Stimulated activated naive CD8-positive, alpha-beta T cell treated with anti-CD3 and anti-CD28 coated beads, Interleukin-15, Interleukin-2, amounts not matched to agents 100 ng/mL and 50 ng/mL, for 24 hours (primary cell): Measurements from ENCODE around the gene TSHZ3.

Source experiments
- H3K27ac Mint-ChIP-seq: one replicate; pipeline ENCODE4 v1.8.0; 2021; ENCODE audit warnings: mild to moderate bottlenecking, mixed read lengths
- H3K27me3 Mint-ChIP-seq: one replicate; pipeline ENCODE4 v1.8.0; 2021; ENCODE audit warnings: mixed read lengths
- H3K36me3 Mint-ChIP-seq: one replicate; pipeline ENCODE4 v1.8.0; 2021; ENCODE audit warnings: low read depth, mixed read lengths
- H3K4me1 Mint-ChIP-seq: one replicate; pipeline ENCODE4 v1.8.0; 2021; ENCODE audit warnings: low read depth, mixed read lengths
- H3K4me3 Mint-ChIP-seq: one replicate; pipeline ENCODE4 v1.8.0; 2021; ENCODE audit warnings: mild to moderate bottlenecking, mixed read lengths
- H3K9me3 Mint-ChIP-seq: one replicate; pipeline ENCODE4 v1.8.0; 2021; ENCODE audit warnings: mixed read lengths

TSHZ3 gene

DNA sequence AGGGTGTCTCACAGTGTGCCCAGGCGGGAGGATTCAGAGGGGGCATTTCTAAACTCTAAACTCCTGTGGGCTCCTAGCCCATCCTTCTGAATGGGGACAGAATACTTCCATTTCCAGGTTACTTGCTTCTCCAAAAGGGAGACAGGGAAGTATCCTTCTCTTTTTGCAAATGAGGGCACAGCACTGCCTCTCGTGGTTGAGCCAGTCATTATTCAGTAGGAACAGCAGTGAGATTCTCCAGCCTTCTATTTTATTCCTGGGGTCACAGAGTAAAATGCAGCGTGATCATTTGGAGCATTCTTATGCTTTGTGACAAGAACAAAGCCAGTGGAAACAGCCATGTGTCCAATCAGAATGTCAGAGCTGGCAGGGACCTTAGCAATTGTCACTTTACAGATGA, 15.7 kb upstream of the TSHZ3 start:
- no peaks in the 10 kb centered on the region for H3K4me1 Mint-ChIP-seq
- no peaks in the 10 kb centered on the region for H3K9me3 Mint-ChIP-seq
- H3K36me3 Mint-ChIP-seq: no peaks in the 10 kb centered on the region
- no peak overlapping the region for H3K27ac Mint-ChIP-seq
- peaks cover 59% of the 10 kb centered on the region for H3K27me3 Mint-ChIP-seq
- H3K4me3 Mint-ChIP-seq: no peak overlapping the region

GRCh38 chr19:31361728-31362127, 12.5 kb upstream of the TSHZ3 start:
- H3K27ac Mint-ChIP-seq: no peak overlapping the region
- peaks cover 2% of the 10 kb centered on the region for H3K4me1 Mint-ChIP-seq
- H3K27me3 Mint-ChIP-seq: peaks cover 72% of the 10 kb centered on the region
- H3K4me3 Mint-ChIP-seq: no peak overlapping the region
- H3K9me3 Mint-ChIP-seq: no peaks in the 10 kb centered on the region
- no peaks in the 10 kb centered on the region for H3K36me3 Mint-ChIP-seq

GRCh38 chr19:31357315-31357673, 8.1 kb upstream of the TSHZ3 start:
- H3K9me3 Mint-ChIP-seq: no peaks in the 10 kb centered on the region
- no peak overlapping the region for H3K27ac Mint-ChIP-seq
- H3K27me3 Mint-ChIP-seq: peaks cover 81% of the 10 kb centered on the region
- no peaks in the 10 kb centered on the region for H3K36me3 Mint-ChIP-seq
- peaks cover 26% of the 10 kb centered on the region for H3K4me1 Mint-ChIP-seq
- no peak overlapping the region for H3K4me3 Mint-ChIP-seq

- H3K36me3 Mint-ChIP-seq: no peaks in the 10 kb centered on the region
- no peak overlapping the region for H3K27ac Mint-ChIP-seq
- peaks cover 26% of the 10 kb centered on the region for H3K4me1 Mint-ChIP-seq
- no peak overlapping the region for H3K4me3 Mint-ChIP-seq
- peaks cover 83% of the 10 kb centered on the region for H3K27me3 Mint-ChIP-seq
- H3K9me3 Mint-ChIP-seq: no peaks in the 10 kb centered on the region
These were observed 7.5 kb upstream of the TSHZ3 start for GRCh38 chr19:31356587-31357314.

GRCh38 chr19:31355665-31356289, 6.5 kb upstream of the TSHZ3 start:
- no peak overlapping the region for H3K27ac Mint-ChIP-seq
- H3K27me3 Mint-ChIP-seq: peaks cover 81% of the 10 kb centered on the region
- no peak overlapping the region for H3K4me3 Mint-ChIP-seq
- peaks cover 31% of the 10 kb centered on the region for H3K4me1 Mint-ChIP-seq
- no peaks in the 10 kb centered on the region for H3K36me3 Mint-ChIP-seq
- no peaks in the 10 kb centered on the region for H3K9me3 Mint-ChIP-seq

DNA sequence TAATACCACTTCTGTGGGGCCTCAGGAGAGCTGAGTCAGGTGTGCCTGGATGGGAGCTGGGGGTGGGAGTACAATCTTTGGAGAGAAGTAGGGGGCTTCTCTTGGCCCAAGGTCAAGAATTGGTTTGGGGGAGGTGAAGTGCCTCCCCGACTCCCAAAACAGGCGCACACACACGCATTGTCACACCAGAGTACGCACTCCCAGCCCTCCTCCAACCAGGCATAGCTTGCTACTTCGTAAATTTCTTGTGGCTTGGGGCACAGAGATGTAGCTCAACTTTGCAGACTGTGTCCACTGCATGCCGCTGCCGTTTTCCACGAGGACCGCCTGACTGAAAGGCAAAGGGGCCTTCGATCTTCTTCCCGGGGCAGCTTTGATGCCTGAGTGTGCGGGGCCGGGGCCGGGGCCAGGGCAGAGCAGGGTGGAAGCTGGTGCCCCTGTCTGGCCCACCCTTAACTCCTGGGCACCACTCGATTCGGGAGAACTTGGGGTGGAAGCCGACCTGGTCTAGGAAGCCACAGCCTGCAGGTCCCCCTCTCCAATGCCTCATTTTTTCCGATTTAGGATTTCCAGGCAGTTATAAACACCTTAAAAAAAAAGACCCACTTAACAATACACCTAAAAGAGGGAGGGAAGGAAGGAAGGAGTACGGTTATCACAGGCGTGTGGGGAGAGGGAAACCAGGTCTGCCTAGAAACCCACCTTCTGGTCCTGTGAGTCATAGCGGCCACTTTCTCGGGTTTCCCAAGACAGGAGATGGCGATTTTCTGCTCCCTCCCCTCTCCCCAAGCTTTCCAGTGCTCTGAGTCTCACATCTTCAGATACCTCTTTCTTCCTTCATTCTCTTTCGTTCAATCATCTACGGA, 5.8 kb upstream of the TSHZ3 start:
- Mint-ChIP-seq H3K27me3 (peaks cover 77% of the 10 kb centered on the region), H3K4me3 (no peak overlapping the region), H3K36me3 (no peaks in the 10 kb centered on the region), H3K27ac (no peak overlapping the region), H3K9me3 (no peaks in the 10 kb centered on the region), H3K4me1 (peaks cover 31% of the 10 kb centered on the region)

DNA sequence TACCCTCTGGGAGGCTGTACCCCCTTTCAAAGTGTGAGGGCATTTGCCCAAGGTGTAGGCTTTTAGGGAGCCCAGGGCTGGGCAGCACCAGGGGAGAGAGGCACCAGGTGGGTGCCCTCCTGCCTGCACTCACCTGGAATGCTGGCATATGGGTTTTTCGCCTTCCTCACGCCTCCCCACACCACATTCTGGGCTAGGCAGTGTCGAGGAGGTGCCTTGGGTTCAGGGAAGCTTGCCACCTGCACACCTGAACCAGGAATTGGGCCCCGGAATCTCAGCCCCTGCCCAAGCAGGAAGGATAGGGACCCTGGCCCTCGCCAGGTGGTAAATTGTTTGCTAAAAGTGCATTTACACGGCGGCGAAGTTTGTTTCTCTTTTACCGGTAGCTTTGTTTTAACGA, 5.1 kb upstream of the TSHZ3 start:
- Mint-ChIP-seq H3K9me3 (no peaks in the 10 kb centered on the region), H3K27me3 (peaks cover 70% of the 10 kb centered on the region), H3K4me1 (peaks cover 31% of the 10 kb centered on the region), H3K36me3 (no peaks in the 10 kb centered on the region), H3K4me3 (no peak overlapping the region), H3K27ac (no peak overlapping the region)

GRCh38 chr19:31353833-31354232, 4.6 kb upstream of the TSHZ3 start:
- Mint-ChIP-seq H3K27ac (no peak overlapping the region), H3K36me3 (no peaks in the 10 kb centered on the region), H3K4me1 (peaks cover 31% of the 10 kb centered on the region), H3K27me3 (peaks cover 65% of the 10 kb centered on the region), H3K9me3 (no peaks in the 10 kb centered on the region), H3K4me3 (no peak overlapping the region)

GRCh38 chr19:31352782-31353651, 3.8 kb upstream of the TSHZ3 start:
- peaks cover 35% of the 10 kb centered on the region for H3K4me1 Mint-ChIP-seq
- H3K4me3 Mint-ChIP-seq: no peak overlapping the region
- H3K27ac Mint-ChIP-seq: no peak overlapping the region
- H3K27me3 Mint-ChIP-seq: peaks cover 64% of the 10 kb centered on the region
- no peaks in the 10 kb centered on the region for H3K36me3 Mint-ChIP-seq
- H3K9me3 Mint-ChIP-seq: no peaks in the 10 kb centered on the region

DNA sequence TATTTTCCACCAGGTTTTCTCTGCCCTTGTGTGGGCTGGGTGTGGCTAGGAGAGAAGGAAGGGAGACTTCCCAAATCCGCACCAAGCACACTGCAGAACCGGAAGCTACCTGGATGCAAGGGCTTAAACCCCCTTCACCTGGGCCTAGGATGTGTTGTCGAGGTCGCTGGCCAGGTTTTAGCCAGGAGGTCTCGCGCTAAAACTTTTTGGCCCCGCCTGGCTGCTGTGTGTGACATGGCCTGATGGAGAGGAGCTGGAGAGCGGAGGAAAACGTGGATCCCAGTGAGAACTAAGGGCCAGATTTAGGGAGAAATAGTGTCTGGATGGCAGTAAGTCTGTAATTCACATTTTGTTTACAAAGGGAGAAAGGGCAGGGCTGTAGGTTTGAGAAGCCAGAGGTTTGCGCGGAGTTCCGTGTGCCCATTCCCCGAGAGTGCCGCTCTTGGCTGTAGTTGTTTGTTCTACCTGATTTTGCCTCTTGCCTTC, 3.1 kb upstream of the TSHZ3 start:
- Mint-ChIP-seq H3K4me1 (peaks cover 37% of the 10 kb centered on the region), H3K27me3 (peaks cover 65% of the 10 kb centered on the region), H3K27ac (no peak overlapping the region)

GRCh38 chr19:31351855-31352195, 2.6 kb upstream of the TSHZ3 start:
- peaks cover 70% of the 10 kb centered on the region for H3K27me3 Mint-ChIP-seq
- H3K4me3 Mint-ChIP-seq: peak overlapping the region; percentile 55
- peaks cover 36% of the 10 kb centered on the region for H3K4me1 Mint-ChIP-seq
- no peaks in the 10 kb centered on the region for H3K36me3 Mint-ChIP-seq
- H3K27ac Mint-ChIP-seq: no peak overlapping the region
- no peaks in the 10 kb centered on the region for H3K9me3 Mint-ChIP-seq

More for the DNA sequence above, 3.1 kb upstream of the TSHZ3 start:
- no peak overlapping the region for H3K4me3 Mint-ChIP-seq
- H3K9me3 Mint-ChIP-seq: no peaks in the 10 kb centered on the region
- no peaks in the 10 kb centered on the region for H3K36me3 Mint-ChIP-seq

- peaks cover 31% of the 10 kb centered on the region for H3K4me1 Mint-ChIP-seq
- H3K9me3 Mint-ChIP-seq: no peaks in the 10 kb centered on the region
- no peaks in the 10 kb centered on the region for H3K36me3 Mint-ChIP-seq
- H3K27me3 Mint-ChIP-seq: peaks cover 70% of the 10 kb centered on the region
- peak overlapping the region; percentile 68 for H3K27ac Mint-ChIP-seq
- H3K4me3 Mint-ChIP-seq: peak overlapping the region; percentile 86
These were observed 2.0 kb upstream of the TSHZ3 start for GRCh38 chr19:31351056-31351854.

GRCh38 chr19:31350693-31351055, 1.4 kb upstream of the TSHZ3 start:
- Mint-ChIP-seq H3K27me3 (peaks cover 72% of the 10 kb centered on the region), H3K9me3 (no peaks in the 10 kb centered on the region), H3K27ac (no peak overlapping the region), H3K4me1 (peaks cover 28% of the 10 kb centered on the region), H3K4me3 (peak overlapping the region; percentile 86), H3K36me3 (no peaks in the 10 kb centered on the region)
